ENCODE data around the gene COMMD1. TPM values are rescaled to one million over a fixed set of nuclear protein-coding genes. Genes with fewer than 3 reads are reported as not detected.

COMMD1 gene
- polyA plus RNA-seq, 1 of the 3 experiments (the other 2 are of a cell fraction) = 32.5 TPM

DNA sequence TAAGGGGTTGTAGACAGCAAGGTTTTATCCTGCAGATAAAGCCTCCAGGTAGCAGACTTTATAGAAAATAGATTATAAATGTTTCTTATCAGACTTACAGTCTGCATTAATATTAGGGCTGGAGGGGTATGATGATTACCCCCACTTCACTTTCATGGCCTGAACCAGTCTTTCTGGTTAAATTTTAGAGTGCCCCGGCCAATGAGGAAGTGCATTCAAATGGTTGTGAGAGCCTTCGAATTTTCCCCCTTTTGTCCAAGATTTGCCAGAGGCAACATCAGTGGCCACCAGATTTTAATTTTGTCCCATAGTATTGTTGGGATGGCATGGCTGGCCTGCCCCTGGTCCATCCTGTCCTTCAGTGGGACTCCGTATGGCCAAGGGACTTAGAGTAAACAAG is 31.6 kb downstream of the COMMD1 start:
- Histone ChIP-seq H3K9me2 (no peaks in the 10 kb centered on the region), H3K36me3 (replicated peaks in 1 of 2; ENCODE audit: control insufficient read depth in 1 of 2, insufficient read depth in 2 of 2, low read length in 1 of 2) (no peaks in the 10 kb centered on the region), H3F3A (replicated peaks; ENCODE audit: insufficient read depth) (no peaks in the 10 kb centered on the region), H3K4me3 (ENCODE audit: low read depth in 2 of 2, low read length in 1 of 2) (no peak overlapping the region), H3K9ac (no peak overlapping the region), H3K27me3 (ENCODE audit: insufficient read depth) (no peaks in the 10 kb centered on the region), H3K9me3 (no peaks in the 10 kb centered on the region), H3K79me2 (ENCODE audit: insufficient read depth) (no peaks in the 10 kb centered on the region), H3K27ac (ENCODE audit: low read depth in 2 of 2, low read length in 1 of 2) (no peak overlapping the region), H3K4me2 (no peak overlapping the region), H4K20me1 (ENCODE audit: insufficient read depth) (no peaks in the 10 kb centered on the region), H2AFZ (ENCODE audit: low read depth) (no peak overlapping the region), H3K4me1 (ENCODE audit: control insufficient read depth in 1 of 2, insufficient read depth in 2 of 2, low read depth in 1 of 2, low read length in 1 of 2) (peaks cover 0 to 3% of the 10 kb centered on the region in 2 experiments; a peak in 1 of 4 replicates)
- CTCF ChIA-PET = no interaction called here
- DNase-seq = no peak
- POLR2A ChIA-PET = no interaction called here
- TF ChIP-seq FOXJ3 (CRISPR knock-in tag; IDR thresholded peaks at IDR 0.05) = no peak
- TF ChIP-seq NRF1 (IDR thresholded peaks at IDR 0.05; ENCODE audit: low read depth, low read length) = no peak
- 100% methylated on average over 3 of the region's 3 CpGs for WGBS (ENCODE audit: low lambda C conversion rate)

DNA sequence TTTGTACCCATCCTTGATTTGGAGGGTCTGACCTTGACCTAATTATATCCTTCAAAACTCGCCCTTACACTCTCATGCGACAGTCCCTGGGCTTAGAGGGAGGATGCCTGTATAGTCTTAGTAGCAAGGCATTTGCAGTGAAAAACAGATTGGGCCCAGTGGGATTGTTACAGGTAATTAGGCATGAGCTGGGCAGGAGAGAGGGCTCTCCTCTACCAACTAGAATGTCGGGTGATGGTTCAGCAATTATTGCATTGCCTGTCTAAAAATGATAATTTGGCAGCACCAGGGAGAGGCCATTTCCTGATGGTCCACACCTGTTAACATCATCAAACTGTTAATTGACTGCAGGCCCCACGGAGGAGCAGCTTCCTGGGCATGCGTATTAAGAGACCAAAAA is 32.4 kb downstream of the COMMD1 start:
- Histone ChIP-seq H3K79me2 (ENCODE audit: insufficient read depth) (no peaks in the 10 kb centered on the region), H2AFZ (ENCODE audit: low read depth) (no peak overlapping the region), H3K9me2 (no peaks in the 10 kb centered on the region), H3K36me3 (replicated peaks in 1 of 2; ENCODE audit: control insufficient read depth in 1 of 2, insufficient read depth in 2 of 2, low read length in 1 of 2) (no peaks in the 10 kb centered on the region), H4K20me1 (ENCODE audit: insufficient read depth) (no peaks in the 10 kb centered on the region), H3K4me2 (no peak overlapping the region), H3K9me3 (no peaks in the 10 kb centered on the region), H3K27ac (ENCODE audit: low read depth in 2 of 2, low read length in 1 of 2) (no peak overlapping the region), H3K4me3 (ENCODE audit: low read depth in 2 of 2, low read length in 1 of 2) (no peak overlapping the region), H3K4me1 (ENCODE audit: control insufficient read depth in 1 of 2, insufficient read depth in 2 of 2, low read depth in 1 of 2, low read length in 1 of 2) (peaks cover 0 to 3% of the 10 kb centered on the region in 2 experiments; a peak in 1 of 4 replicates), H3K27me3 (ENCODE audit: insufficient read depth) (no peaks in the 10 kb centered on the region), H3K9ac (no peak overlapping the region), H3F3A (replicated peaks; ENCODE audit: insufficient read depth) (no peaks in the 10 kb centered on the region)
- POLR2A ChIA-PET = no interaction called here
- CTCF ChIA-PET = interaction anchor here (0.9 kb wide), 1 partner anchor 166 kb away, joined by 3 read pairs; no protein-coding TSS in a partner anchor
- DNase-seq = no peak
- WGBS (ENCODE audit: low lambda C conversion rate) = 91% methylated on average over 5 of the region's 5 CpGs
- TF ChIP-seq CTCF (IDR thresholded peaks at IDR 0.05) (no peak), FOSL2 (IDR thresholded peaks at IDR 0.05; ENCODE audit: borderline replicate concordance, low read depth) (no peak), FOXJ3 (CRISPR knock-in tag; IDR thresholded peaks at IDR 0.05) (no peak), TEAD4 (IDR thresholded peaks at IDR 0.05; ENCODE audit: borderline replicate concordance, insufficient read depth) (no peak), RCOR1 (IDR thresholded peaks at IDR 0.05; ENCODE audit: low read length) (no peak), TAF1 (IDR thresholded peaks at IDR 0.05; ENCODE audit: borderline replicate concordance, low read depth, low read length) (no peak), NRF1 (IDR thresholded peaks at IDR 0.05; ENCODE audit: low read depth, low read length) (no peak), GABPA (IDR thresholded peaks at IDR 0.05; ENCODE audit: low read depth) (no peak), YY1 (IDR thresholded peaks at IDR 0.05; ENCODE audit: low read depth) (no peak), MEF2A (IDR thresholded peaks at IDR 0.05; ENCODE audit: borderline replicate concordance, low read depth) (no peak), GATA2 (CRISPR knock-in tag; IDR thresholded peaks at IDR 0.05) (no peak), USF1 (IDR thresholded peaks at IDR 0.05; ENCODE audit: borderline replicate concordance, low read depth) (no peak), FOXM1 (IDR thresholded peaks at IDR 0.05; ENCODE audit: low read depth) (no peak), POLR2AphosphoS5 (IDR thresholded peaks at IDR 0.05; ENCODE audit: low read depth, low read length) (no peak), RXRA (IDR thresholded peaks at IDR 0.05; ENCODE audit: borderline replicate concordance, low read depth) (no peak), TCF12 (IDR thresholded peaks at IDR 0.05) (no peak)
